ENCODE measurements around the gene CISD2.

- TF ChIP-seq CTCF (IDR thresholded peaks at IDR 0.05), result no peak
- no peak for TF ChIP-seq POLR2A (IDR thresholded peaks at IDR 0.05)
Observed at GRCh38 chr4:102836596-102836995, 32.2 kb upstream of the CISD2 start.

All from adrenal gland (tissue), 5 donors.